Measurements from ENCODE around the gene CEP164.

Gene CEP164
- 63.5 to 87.3 reads per million in 2 experiments for total RNA-seq

DNA sequence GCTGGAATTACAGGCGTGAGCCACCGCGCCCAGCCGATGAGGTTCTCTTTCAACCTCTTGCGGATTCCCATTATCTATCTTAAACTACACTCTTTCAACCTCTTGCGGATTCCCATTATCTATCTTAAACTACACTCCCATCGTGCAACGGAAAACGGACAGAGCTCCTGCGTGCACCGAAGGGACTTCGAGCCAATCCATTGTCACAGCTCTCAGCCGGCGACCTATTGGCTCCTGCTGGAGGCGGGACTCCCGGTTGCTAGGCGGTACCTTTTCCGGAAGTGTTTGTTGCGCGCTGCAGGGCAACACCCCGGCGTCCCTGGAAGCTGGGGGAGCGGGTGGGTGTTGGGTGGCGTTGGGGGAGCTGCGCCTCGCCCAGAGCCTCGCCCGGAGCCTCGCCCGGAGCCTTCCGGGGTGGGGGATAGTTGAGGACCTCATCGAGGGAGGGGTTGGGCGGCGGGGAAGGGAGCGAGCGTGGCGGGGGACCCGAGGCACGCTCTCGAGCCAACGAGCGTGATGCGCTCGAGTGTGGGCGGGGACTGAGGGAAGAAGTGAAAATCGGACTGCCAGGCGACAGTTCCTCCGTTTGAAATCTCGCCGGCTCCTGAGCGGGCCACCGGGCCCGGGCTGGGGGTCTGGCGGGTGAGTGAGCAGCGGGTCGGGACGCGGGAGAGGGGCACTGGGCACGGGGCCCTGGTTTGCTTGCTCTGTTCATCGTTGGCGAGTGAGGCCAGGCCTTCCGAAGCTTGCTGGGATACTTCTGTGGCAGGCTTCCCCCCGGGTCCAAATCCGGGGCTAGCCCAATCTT lies at the start of gene CEP164:
Gene CEP164, plus strand, starts transcription at position 288 of the 808 bp plus-strand sequence. CDS start 10,733 bp downstream, outside the sequence.
- DNase-seq (ENCODE audit: low read depth), result peak; percentile 91

DNA sequence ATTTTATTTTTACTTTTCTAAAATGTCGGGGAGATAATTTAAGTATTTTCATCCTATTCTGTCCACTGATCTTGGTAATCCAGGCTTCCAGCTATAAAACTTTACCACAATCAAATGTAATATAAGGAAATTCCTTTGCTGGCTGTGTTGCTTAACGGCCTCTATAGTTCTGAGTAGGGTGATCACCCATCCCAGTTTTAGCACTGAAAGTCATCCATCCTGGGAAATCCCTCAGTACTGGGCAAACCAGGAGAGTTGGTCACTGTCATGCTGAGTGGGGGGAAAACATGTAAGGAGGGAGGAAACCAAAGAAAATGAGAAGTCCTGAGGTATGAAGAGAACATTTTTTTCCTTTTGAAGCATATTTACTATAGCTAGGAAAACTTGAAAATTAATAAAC lies 49.3 kb upstream of the CEP164 start:
- DNase-seq (ENCODE audit: low read depth), result no peak

DNA sequence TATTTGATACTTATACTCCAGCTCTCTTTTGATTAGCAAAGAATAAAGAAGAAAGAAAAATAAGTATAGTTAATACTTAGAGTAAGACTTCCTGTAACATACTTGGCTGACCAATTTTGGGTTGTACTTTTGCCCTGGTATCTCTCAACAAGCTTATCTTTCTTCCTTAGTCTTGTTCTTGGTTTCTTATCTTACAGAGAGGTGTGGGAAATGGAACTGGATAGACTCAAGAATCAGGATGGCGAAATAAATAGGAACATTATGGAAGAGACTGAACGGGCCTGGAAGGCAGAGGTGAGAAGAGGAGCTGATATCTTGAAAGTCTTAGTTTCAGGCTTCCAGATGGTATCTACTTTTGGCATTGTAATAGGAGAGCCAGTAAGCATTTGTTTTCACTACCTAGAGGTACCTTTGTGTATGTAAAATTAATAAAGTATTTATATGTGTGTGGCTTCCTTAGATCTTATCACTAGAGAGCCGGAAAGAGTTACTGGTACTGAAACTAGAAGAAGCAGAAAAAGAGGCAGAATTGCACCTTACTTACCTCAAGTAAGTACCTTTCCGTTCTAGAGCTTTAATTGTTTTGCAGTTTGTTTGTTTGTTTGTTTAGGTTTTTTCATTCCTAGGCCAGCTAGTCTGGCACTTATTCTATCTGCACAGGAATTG lies 47.8 kb upstream of the CEP164 start:
- DNase-seq (ENCODE audit: low read depth), result no peak

DNA sequence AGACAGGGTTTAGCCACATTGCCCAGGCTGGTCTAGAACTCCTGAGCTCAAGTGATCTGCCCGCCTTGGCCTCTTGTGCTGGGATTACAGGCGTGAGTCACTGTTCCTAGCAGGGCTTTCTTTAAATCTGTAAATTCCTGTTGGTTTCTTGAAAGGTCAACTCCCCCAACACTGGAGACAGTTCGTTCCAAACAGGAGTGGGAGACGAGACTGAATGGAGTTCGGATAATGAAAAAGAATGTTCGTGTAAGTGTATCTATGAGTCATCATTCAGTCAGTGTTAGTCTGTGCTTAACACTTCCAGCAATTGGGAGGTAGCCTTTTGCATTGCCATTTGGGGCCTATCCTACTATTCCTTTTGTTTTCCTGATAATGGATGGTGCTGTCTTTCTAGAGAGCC lies 46.5 kb upstream of the CEP164 start:
- no peak for DNase-seq (ENCODE audit: low read depth)

DNA sequence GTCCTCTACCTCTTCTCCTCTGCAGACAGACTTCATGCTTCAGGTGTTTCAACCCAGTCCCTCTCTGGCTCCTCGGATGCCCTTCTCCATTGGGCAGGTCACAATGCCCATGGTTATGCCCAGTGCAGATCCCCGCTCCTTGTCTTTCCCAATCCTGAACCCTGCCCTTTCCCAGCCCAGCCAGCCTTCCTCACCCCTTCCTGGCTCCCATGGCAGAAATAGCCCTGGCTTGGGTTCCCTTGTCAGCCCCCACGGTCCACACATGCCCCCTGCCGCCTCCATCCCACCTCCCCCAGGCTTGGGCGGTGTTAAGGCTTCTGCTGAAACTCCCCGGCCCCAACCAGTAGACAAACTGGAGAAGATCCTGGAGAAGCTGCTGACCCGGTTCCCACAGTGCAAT lies 45.8 kb upstream of the CEP164 start:
- DNase-seq (ENCODE audit: low read depth), result no peak

DNA sequence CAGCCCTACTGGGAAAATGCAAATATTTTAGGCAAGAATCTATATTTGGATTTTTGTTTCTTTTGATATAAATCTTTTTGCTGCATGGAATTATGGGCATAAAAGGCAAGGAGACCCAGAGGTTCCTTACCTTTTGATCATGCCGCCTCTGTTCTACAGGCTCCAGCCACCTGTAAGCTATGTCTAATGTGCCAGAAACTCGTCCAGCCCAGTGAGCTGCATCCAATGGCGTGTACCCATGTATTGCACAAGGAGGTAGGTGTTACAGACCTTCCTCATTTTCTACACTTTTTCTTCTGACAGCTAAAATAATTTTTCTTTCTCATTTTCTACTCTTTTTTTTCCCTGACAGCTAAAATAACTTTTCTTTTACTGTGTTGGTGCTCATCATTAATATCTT lies 44.7 kb upstream of the CEP164 start:
- DNase-seq (ENCODE audit: low read depth), result no peak

DNA sequence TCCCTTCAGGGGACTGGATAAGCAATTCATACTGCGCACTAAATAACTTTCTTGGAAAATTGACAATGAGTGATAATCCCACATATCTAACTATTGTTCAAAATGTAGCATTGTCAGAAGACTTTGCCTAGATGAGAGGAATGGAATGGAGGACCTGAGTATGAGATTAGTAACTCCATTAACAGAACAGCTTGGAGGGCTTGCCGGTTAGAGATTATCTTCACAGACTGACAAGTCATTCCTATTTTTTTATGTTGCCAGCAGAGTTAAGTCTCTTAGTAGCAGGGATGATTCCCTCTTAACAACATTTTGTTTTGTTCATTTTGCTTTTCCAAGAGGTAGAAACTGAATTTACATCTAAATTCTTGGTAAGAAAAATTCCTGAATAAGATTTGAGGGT lies 43.6 kb upstream of the CEP164 start:
- no peak for DNase-seq (ENCODE audit: low read depth)

DNA sequence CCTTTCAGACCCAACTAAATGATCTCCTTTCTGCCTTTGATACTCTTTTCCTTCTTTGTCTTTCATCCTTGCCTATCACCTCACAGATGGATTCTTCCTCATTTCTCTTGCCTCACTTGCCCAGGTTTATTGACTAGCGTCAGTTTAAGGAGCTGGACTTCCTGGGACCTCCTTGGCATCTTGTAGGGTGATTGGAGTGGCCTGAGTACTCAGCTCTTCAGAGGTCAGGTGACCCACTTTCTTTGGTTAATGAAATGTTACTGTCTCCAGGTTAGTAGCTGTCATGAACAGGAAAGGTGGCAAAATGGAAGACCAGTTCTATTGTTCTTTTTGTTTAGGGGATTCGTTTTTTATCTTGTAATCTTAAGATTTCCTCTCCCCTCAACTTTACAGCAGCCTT lies 41.1 kb upstream of the CEP164 start:
- DNase-seq (ENCODE audit: low read depth), result no peak

DNA sequence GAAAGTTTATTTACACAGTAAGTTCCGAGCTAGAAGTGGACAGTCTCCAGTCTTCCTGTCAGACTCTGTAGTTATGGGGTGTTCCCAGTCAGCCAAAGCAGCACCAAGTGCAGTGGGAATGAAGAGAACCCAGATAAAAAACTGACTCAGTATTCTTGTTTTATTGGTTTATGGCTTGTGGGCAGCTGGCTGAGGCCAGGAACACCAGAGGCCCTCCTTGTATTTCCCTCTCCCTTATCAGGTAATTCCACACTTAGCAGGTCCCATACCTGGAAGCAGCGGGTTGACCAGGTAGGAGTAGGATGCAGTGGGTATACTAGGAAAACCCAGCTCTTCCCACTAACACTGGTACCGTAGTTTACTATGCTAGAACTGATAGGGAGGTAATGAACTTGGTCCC lies 40.0 kb upstream of the CEP164 start:
- DNase-seq (ENCODE audit: low read depth), result no peak

DNA sequence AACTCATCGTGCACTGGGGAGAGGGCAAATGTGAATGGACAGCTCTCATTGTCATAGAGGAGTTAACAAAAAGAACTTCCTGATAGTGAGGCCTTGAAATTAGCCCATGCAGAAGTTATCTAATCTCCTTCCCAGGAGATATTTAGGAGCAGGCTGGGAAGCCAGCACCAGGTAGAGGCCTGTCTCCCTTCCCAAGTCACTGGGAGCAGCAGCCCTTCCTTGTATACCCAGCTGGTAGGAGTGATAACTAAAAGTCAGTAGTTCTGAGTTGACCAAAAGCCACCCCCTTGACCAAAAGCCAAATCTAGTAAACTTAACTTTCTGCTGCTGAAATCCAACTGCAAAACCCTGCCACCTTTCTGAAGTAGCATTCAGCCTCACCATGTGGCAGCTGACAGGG lies 37.9 kb upstream of the CEP164 start:
- no peak for DNase-seq (ENCODE audit: low read depth)

DNA sequence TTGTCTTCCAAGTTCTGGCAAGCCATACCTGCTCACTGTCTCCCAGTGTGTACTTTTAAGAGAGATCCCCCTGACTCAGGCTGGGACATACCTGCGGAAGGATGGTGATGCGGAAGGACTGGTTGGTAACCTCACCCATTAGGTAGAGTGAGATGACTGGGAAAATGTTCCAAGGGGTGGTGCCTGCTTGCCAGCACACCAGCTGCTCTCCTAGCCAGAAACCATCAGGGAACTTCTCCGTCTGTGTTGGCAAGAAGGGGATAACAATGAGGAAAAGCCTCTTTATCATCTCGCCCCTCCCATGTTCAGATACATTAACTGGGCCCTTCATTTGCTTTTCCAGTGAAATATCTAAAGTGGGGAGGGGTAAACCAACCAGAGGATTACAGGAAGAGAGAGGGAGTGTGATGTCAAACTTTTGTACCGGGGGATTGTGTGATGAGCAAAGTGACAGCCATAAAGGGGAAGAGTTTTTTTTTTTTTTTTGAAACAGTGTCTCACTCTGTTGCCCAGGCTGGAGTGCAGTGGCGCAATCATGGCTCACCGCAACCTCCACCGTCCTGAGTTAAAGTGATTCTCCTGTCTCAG lies 36.8 kb upstream of the CEP164 start, which contains the start of gene BACE1-AS:
Gene BACE1-AS, plus strand, starts transcription at position 538 of the 588 bp plus-strand sequence.
- DNase-seq (ENCODE audit: low read depth), result no peak

DNA sequence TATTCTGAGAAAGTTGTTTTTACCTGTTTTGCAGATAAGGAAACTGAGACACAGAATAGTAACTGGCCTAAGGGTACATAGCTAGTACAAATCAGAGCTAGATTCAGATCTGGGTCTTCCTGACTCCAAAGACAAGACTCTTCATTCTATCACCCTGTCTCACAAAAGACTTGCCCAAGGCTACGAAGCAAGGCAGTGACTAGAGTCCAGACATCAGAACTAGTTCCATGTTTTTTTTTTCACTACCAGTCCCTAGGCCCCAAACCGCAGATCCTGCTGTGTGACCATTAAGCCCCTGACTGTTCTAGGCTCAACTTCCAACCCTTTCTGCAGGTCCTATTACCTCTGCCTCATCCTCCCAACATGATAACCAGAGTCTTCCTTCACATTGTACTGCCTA lies 35.0 kb upstream of the CEP164 start:
- DNase-seq (ENCODE audit: low read depth), result no peak

DNA sequence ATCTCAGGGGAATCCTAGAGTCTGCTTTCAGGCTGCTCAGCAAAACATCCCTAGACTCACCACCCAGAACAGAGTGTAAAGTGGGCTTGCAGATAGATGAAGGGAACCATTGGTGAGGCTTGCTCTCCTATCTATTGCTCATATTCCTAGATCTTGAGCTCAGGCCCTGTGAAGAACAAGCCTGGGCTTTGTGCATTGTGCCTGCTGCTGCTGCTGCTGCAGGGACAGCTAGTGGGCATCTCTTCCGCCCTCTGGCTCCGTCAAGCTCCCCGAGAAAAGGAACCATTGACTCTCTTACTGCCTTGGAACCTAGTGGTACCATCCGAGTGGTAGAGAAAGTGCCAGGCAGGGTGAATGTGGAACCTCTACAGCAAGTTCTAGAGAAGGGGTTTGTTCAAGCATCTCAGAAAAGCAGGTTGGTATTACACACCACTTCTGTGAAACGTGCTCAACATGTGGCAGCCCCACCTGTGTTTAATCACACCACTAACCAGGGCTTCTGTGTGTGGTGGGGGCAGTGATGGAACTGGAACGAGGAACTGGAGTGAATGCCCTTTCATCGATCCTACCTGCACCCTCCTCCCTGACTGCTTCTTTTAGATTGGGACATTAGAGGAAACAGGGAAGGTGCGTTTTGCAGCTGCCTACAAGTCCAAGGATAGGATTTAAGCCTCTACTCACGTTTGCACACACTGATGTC lies 32.1 kb upstream of the CEP164 start:
- DNase-seq (ENCODE audit: low read depth), result no peak

DNA sequence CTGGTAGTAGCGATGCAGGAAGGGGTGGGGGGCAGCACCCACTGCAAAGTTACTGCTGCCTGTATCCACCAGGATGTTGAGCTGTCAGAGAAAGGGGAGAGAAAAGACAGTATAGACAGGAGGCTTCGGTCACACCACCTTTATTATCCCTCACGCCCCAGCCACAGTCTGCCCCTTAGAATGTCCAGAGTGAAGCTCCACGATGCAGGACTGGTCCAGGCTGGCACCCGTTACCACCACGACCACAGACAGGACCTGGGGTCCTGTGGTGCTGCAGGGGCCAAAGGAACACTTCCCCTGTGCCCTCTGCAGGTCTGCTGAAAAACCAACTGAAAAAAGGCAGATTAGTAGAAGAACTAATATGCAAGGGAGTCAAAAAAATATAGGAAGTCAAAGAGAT lies 30.8 kb upstream of the CEP164 start:
- DNase-seq (ENCODE audit: low read depth), result no peak

DNA sequence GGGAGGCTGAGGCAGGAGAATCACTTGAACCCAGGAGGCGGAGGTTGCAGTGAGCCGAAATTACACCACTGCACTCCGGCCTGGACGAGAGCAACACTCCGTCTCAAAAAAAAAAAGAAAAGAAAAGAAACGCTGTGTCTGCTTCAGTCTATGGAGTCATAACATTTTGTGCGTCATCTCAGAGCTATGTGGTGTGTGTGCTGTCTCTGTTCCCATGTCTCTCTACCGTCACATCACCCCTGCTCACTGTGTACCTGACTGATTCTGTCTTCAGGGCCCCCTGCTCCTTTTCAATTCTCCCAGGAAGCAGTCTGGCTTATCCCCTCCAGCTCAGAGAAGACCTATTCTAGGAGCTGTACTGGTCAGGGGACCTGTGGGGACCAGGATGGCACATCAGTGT lies 29.5 kb upstream of the CEP164 start:
- no peak for DNase-seq (ENCODE audit: low read depth)

DNA sequence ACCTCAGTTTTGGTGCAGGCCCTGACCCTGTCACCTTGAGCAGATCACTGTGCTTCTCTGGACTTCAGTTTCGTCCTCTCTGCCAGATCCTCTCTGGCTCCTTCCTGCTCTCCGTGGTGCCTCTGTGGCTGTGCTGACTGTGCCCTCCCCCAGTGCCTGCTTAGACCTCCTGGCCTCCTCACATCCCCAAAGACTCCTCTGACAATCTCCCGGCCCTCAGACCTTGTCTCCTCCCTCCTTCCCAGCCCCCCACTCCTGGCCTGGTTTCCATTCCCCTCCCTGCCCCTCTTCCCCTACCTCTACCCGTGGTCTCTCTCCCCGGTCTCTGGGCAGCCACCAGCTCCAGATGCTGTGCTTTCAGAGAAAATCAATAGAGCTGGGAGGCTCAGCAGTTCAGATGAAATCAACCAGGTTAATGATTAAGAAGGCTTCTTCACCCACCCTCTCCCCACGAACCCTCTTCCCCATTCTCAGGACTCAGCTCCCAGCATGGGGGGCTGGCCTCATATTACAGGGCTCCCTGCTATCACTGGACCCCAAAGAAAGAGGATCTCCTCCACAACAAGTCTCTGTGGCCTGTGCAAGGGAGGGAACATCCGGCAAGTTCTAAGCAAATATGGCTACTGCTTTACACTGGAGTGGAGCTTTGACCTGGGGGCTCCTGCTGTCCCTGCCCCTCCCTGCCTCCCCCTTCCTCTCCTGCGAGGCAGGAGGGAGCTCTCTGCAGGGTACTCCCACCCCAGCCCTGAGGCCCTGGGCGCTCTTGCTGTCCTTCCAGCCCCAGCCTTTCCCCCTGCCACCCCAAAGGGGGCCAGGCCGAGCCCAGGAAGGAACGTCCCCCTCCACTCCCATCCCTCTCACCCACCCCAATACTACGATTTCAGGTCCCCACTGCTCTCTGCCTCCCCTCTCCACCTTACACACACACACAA lies 28.0 kb upstream of the CEP164 start:
- DNase-seq (ENCODE audit: low read depth), result no peak

DNA sequence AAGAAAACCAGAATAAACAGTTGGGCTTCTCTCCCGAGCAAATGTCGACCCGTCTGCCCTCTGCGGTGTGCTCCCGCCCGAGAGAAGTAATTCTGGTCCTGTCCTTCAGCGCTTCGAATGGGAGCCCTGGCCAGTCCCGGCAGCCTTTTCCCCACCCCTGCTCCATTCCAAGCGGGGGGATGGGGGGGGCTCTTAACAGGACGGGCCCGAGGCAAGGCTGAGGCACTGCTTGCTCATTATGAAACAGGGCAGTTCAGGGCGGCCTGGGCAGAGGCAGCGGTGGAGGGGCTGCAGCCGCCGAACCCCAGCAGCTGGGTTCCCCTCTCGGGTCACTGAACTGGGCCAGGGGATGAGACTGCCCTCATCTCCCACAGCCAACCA lies 27.4 kb upstream of the CEP164 start:
- no peak for DNase-seq (ENCODE audit: low read depth)

DNA sequence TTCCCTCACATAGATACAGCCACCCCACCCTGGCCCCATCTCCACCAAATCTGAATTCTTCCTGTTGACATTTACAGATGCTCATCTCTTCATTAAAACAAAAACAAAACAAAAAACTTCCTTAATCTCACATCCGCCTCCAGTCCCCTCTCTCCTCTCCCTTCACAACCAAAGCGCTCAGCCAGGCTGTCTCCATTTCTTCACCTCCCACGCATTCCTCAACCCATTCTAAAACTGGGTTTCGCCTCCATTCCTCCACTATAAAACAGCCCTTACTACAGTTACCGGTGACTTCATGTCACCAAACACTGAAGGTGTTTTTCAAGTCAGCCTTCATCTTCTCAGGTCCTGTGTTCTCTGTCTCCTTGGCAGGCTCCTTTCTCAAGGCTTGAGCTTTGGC lies 26.9 kb upstream of the CEP164 start:
- no peak for DNase-seq (ENCODE audit: low read depth)

DNA sequence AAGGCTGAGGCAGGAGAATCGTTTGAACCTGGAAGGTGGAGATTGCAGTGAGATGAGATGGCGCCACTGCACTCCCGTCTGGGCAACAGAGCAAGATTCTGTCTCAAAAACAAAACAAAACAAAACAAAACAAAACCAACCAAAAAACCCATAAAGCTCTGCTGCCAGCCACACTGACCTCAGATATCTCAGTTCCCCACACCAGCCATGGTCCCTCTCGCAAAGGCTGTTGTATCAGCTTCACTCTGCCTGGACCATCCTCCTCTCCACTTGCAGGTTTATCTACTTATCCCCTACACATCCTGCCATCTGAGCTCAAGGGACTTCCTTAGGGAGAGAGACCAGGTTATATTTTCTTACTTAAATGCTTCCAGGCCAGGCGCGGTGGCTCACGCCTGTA lies 25.4 kb upstream of the CEP164 start:
- no peak for DNase-seq (ENCODE audit: low read depth)

DNA sequence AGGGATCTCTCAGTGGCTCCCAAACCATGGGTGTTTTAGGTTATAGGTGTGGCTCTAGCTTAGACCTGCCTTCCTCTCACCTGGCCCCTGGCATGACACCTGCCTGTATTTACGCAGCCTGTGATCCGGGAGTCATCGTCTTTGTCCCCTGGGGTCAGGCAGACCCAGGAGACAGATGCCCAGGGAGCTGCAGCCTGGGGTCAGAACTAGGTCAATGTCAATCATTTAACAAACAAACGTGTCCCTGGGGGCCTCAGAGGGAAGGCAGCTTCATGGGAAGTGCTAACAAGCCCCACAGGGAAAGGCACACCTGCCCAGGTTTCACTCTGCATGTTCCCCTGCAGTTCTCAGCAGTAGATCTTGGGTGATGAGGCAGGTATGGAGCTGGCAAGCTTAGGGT lies 24.6 kb upstream of the CEP164 start:
- no peak for DNase-seq (ENCODE audit: low read depth)

DNA sequence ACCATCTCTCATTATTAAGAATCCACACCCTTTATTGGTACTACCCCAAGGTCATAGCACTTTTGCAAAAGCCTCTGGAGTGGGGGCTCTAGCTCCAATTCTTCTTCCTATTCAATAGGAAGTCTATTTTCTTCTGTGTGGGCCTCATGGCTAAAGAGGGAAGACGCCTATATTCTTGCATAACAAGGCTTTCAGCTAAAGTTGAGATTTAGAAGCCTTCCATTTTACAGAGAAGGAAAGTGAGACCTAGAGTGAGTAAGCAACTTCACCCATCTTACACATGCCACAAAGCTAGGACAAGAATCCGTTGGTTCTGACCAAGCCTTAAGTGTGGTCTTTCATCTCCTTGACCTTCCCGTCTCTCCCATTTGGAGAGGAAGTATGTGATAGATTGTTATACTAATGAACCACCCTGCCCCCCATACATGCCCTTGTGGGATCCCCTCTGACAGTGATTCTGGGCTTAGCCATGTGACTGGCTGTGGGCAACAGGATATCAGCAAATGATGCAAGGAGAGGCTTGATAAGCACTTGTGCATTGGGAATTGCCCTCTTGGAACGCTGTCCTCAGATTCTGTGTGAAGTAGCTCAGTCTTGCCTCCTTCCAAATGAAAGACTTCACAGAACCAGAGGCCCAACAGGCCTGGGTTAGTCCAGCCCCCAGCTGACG lies 23.9 kb upstream of the CEP164 start:
- DNase-seq (ENCODE audit: low read depth), result no peak

Data from T follicular helper cell (primary cell).